Right lobe of liver (tissue), 6 donors: ENCODE measurements around the gene CASP7. TPM values are rescaled to one million over a fixed set of nuclear protein-coding genes. Genes with fewer than 3 reads are reported as not detected.

Experiments used
- ATAC-seq, 4 donors: fragments of 200-7000 bp; cut with Tn5 transposase; one replicate each; pipeline ENCODE4 v1.9.1; 2020; ENCODE audit warnings: mild to moderate bottlenecking in 4 of 4, moderate library complexity in 4 of 4
- DNase-seq, 3 donors: peaks; one replicate each; pipeline ENCODE4 v3.0.0-alpha.2; 2020
- H3K27ac ChIP-seq, 3 donors: fragments of 200-600 bp; one replicate each; pipeline ENCODE4 v1.8.0; 2022
- H3K27me3 ChIP-seq, 2 donors: fragments of 200-600 bp; one replicate each; pipeline ENCODE4 v1.8.0; 2022
- H3K36me3 ChIP-seq, 4 donors: fragments of 200-600 bp; sonication (generic) in 1 of 4; one replicate each; pipeline versions ENCODE4 v1.5.1 to v1.8.0; 2017 to 2022; ENCODE audit warnings: control low read depth in 1 of 4
- H3K4me1 ChIP-seq, 4 donors: fragments of 200-600 bp; sonication (generic) in 1 of 4; one replicate each; pipeline versions ENCODE4 v1.5.1 to v1.8.0; 2017 to 2022; ENCODE audit warnings: control low read depth in 1 of 4
- H3K4me3 ChIP-seq, 3 donors: fragments of 200-600 bp; one replicate each; pipeline ENCODE4 v1.8.0; 2022
- H3K9me3 ChIP-seq, 4 donors: fragments of 200-600 bp; sonication (generic) in 1 of 4; one replicate each; pipeline versions ENCODE4 v1.5.1 to v1.8.0; 2017 to 2022; ENCODE audit warnings: control low read depth in 1 of 4
- CTCF ChIP-seq, 4 donors: fragments of 200-600 bp in 3 of 4; fragments of 450-650 bp in 1 of 4; IDR thresholded peaks; one replicate each; pipeline versions ENCODE4 v1.5.1 to v1.8.0; 2016 to 2022; ENCODE audit warnings: antibody characterized with exemption in 4 of 4, mild to moderate bottlenecking in 2 of 4
- POLR2A ChIP-seq: fragments of 450-650 bp; IDR thresholded peaks from one replicate; pipeline ENCODE4 v1.6.1; 2017; ENCODE audit warnings: antibody characterized with exemption, mild to moderate bottlenecking
- WGBS: methylation state at CpG from one replicate; pipeline ENCODE4 v1.1.6; 2018; ENCODE audit warnings: low coverage, low lambda C conversion rate; ENCODE audit not compliant: insufficient coverage; ENCODE audit errors: missing lambda C conversion rate; 5-methylcytosine and 5-hydroxymethylcytosine counted together
- intact Hi-C, 2 donors: fragments of 100-400 bp; cut with DNase I; formaldehyde crosslinking; loops; one replicate each; pipeline versions ENCODE4 v1.11.2 to v1.14.1; 2022
- total RNA-seq, 6 experiments: library from RNA; depleted of rRNA in 2 of 6; stranded (reverse); fragments of >200 nt in 2 of 6; fragmentation: NEBNext Ultra II Directional in 3 of 6; extraction: Animal tissue kit (Norgen Biotek cat#: 25700) in 3 of 6; gene quantifications; one replicate each; pipeline versions ENCODE4 v1.1.0 to v1.2.4, GENCODE V29; 2016 to 2023
- donor health status: DM: no; HTN: yes; CAD: no.
- donor health status: DM: no; HTN: no; CAD: no.
- donor health status: DM: no; HTN: no; CAD: no.
- donor health status: DM: no; HTN: yes; CAD: no.
- donor health status: DM: no; HTN: yes; CAD: no.

The CASP7 gene
- total RNA-seq, 6 experiments from 2014 or later, result 9.5 to 24.7 (median 12.4) TPM

- Histone ChIP-seq H3K4me3 (no peak overlapping the region), H3K36me3 (no peaks in the 10 kb centered on the region), H3K27ac (no peak overlapping the region), H3K4me1 (no peaks in the 10 kb centered on the region), H3K27me3 (no peaks in the 10 kb centered on the region), H3K9me3 (no peaks in the 10 kb centered on the region)
- 93% methylated on average over 2 of the region's 3 CpGs for WGBS
- intact Hi-C loops, result no loop called here
- ATAC-seq (no peak), DNase-seq (no peak)
- no peak for TF ChIP-seq POLR2A
- no peak for TF ChIP-seq CTCF (IDR thresholded peaks at IDR 0.05)
These were observed 32.3 kb downstream of the CASP7 start for GRCh38 chr10:113712024-113712423.

- ATAC-seq (no peak), DNase-seq (no peak)
- Histone ChIP-seq H3K27me3 (no peaks in the 10 kb centered on the region), H3K4me3 (no peak overlapping the region), H3K27ac (no peak overlapping the region), H3K36me3 (no peaks in the 10 kb centered on the region), H3K9me3 (no peaks in the 10 kb centered on the region), H3K4me1 (no peaks in the 10 kb centered on the region)
- intact Hi-C loops, result no loop called here
- 80% methylated on average over 8 of the region's 8 CpGs for WGBS
- TF ChIP-seq POLR2A, result no peak
- TF ChIP-seq CTCF (IDR thresholded peaks at IDR 0.05), result no peak
These were observed 33.3 kb downstream of the CASP7 start for GRCh38 chr10:113712755-113713639.

GRCh38 chr10:113713640-113713982 lies 33.9 kb downstream of the CASP7 start:
- WGBS, result 85% methylated on average over 2 of the region's 2 CpGs
- no peak for ATAC-seq
- Histone ChIP-seq H3K9me3 (no peaks in the 10 kb centered on the region), H3K4me3 (no peak overlapping the region), H3K36me3 (no peaks in the 10 kb centered on the region), H3K27me3 (no peaks in the 10 kb centered on the region), H3K27ac (no peak overlapping the region), H3K4me1 (no peaks in the 10 kb centered on the region)
- intact Hi-C loops, result no loop called here
- no peak for DNase-seq
- TF ChIP-seq CTCF (IDR thresholded peaks at IDR 0.05) (no peak), POLR2A (no peak)

- Histone ChIP-seq H3K9me3 (no peaks in the 10 kb centered on the region), H3K27ac (no peak overlapping the region), H3K4me3 (no peak overlapping the region), H3K4me1 (no peaks in the 10 kb centered on the region), H3K27me3 (no peaks in the 10 kb centered on the region), H3K36me3 (peaks cover 0 to 10% (median 0%) of the 10 kb centered on the region in 4 donors)
- intact Hi-C loops, result no loop called here
- no peak for DNase-seq
- TF ChIP-seq CTCF (IDR thresholded peaks at IDR 0.05) (no peak), POLR2A (no peak)
- ATAC-seq, result no peak
- 33% methylated on average over 2 of the region's 2 CpGs for WGBS
These were observed 36.6 kb downstream of the CASP7 start for GRCh38 chr10:113716109-113716910.
